Activated naive CD4-positive, alpha-beta T cell treated with anti-CD3 and anti-CD28 coated beads, Interleukin-2, amount 50 U/mL, for 72 hours (primary cell): ENCODE results near the gene ARHGAP28. TPM values are rescaled to one million over a fixed set of nuclear protein-coding genes. Genes with fewer than 3 reads are reported as not detected.
"Not testable (repeated sequence)": the region's sequence is repeated elsewhere in the genome, so short reads cannot be mapped to it uniquely, and the experiment has no call there.

ENCODE experiments used
- ATAC-seq, 2 donors: fragments of 150-1000 bp; cut with Tn5 transposase; 2 replicates each; pipeline ENCODE4 v1.10.0; 2021; ENCODE audit warnings: mild to moderate bottlenecking in 2 of 2, moderate library complexity in 2 of 2
- DNase-seq, 2 donors: peaks; one replicate each; pipeline ENCODE4 v3.0.0; 2021 to 2022; ENCODE audit warnings: low spot score in 2 of 2
- H3K27ac Mint-ChIP-seq, 2 donors: one replicate each; pipeline ENCODE4 v1.8.0; 2022; ENCODE audit warnings: mild to moderate bottlenecking in 2 of 2, mixed read lengths in 2 of 2
- H3K36me3 Mint-ChIP-seq, 2 donors: one replicate each; pipeline ENCODE4 v1.8.0; 2022; ENCODE audit warnings: mixed read lengths in 2 of 2
- H3K9me3 Mint-ChIP-seq, 2 donors: one replicate each; pipeline ENCODE4 v1.8.0; 2022; ENCODE audit warnings: mixed read lengths in 2 of 2
- total RNA-seq, 2 donors: library from RNA; stranded (reverse); gene quantifications; one replicate each; pipeline ENCODE4 v1.2.3, GENCODE V29; 2022

ARHGAP28 gene
- total RNA-seq, 2 donors from 2014 or later = not detected

DNA sequence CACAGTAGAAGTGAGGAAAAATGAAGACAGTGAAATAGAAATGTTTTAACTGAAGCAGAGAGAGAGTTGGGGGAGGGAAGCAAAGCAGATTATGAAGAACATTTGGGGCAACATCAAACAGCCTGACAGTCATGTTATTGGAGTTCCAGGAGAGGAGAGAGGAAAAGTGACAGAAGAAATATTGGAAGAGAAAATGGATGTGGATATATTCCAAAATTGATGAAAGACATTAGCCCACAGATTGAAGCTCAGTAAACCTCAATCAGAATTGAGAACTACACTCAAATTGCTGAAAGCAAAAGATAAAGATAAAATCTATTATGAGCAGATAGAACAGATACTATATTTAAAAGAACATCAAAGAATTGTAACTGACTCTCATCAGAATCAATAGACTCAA, 90.8 kb downstream of the ARHGAP28 start:
- no peaks in the 10 kb centered on the region for H3K36me3 Mint-ChIP-seq
- H3K9me3 Mint-ChIP-seq = peaks cover 5 to 8% of the 10 kb centered on the region in 2 donors
- H3K27ac Mint-ChIP-seq = no peak overlapping the region
- DNase-seq = no peak
- ATAC-seq = no peak

GRCh38 chr18:6821356-6821755, 91.8 kb downstream of the ARHGAP28 start:
- H3K9me3 Mint-ChIP-seq = peaks cover 5 to 8% of the 10 kb centered on the region in 2 donors
- H3K36me3 Mint-ChIP-seq = no peaks in the 10 kb centered on the region
- DNase-seq = no peak
- ATAC-seq = no peak
- H3K27ac Mint-ChIP-seq = no peak overlapping the region

DNA sequence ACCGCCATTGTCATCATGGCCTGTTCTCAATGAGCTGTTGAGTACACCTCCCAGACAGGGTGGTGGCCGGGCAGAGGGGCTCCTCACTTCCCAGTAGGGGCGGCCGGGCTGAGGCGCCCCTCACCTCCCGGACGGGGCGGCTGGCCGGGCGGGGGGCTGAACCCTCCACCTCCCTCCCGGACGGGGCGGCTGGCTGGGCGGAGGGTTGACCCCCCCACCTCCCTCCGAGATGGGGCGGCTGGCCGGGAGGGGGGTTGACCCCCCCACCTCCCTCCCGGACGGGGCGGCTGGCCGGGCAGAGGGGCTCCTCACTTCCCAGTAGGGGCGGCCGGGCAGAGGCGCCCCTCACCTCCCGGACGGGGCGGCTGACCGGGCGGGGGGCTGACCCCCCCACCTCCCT, 97.6 kb downstream of the ARHGAP28 start:
- not testable (repeated sequence) for DNase-seq, ATAC-seq, H3K27ac Mint-ChIP-seq, H3K36me3 Mint-ChIP-seq
- H3K9me3 Mint-ChIP-seq = peaks cover 5 to 12% of the 10 kb centered on the region in 2 donors

DNA sequence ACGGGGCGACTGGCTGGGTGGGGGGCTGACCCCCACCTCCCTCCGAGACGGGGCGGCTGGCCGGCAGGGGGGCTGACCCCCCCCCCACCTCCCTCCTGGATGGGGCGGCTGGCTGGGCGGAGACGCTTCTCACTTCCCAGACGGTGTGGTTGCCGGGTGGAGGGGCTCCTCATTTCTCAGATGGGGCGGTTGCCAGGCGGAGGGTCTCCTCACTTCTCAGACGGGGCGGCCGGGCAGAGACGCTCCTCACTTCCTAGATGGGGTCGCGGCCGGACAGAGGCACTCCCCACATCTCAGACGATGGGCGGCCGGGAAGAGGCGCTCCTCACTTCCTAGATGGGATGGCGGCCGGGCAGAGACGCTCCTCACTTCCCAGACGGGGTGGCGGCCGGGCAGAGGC, 98.0 kb downstream of the ARHGAP28 start:
- peaks cover 7 to 13% of the 10 kb centered on the region in 2 donors for H3K9me3 Mint-ChIP-seq
- H3K27ac Mint-ChIP-seq, DNase-seq, ATAC-seq, H3K36me3 Mint-ChIP-seq: not testable (repeated sequence)

DNA sequence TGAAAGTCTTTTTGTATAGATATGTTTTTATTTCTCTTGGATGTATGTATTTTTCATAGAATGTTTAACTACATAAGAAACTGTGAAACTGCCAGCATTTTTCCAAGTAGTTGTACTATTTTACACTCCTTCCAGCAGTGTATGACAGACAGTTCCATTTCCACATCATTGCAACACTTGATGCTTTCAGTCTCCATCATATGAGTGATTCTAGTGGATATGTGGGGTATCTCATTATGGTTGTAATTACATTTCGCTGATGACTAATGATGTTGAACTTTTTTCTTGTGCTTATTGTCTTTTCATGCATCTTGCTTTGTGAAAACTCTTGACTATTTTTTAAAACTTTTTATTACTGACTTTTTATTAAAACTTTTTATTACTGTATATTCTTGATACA, 101.4 kb downstream of the ARHGAP28 start:
- Mint-ChIP-seq H3K9me3 (peaks cover 20 to 26% of the 10 kb centered on the region in 2 donors), H3K36me3 (peaks cover 0 to 7% of the 10 kb centered on the region in 2 donors), H3K27ac (no peak overlapping the region)
- no peak for ATAC-seq
- DNase-seq = no peak

- ATAC-seq (no peak), DNase-seq (no peak)
- Mint-ChIP-seq H3K27ac (no peak overlapping the region), H3K9me3 (peaks cover 16 to 18% of the 10 kb centered on the region in 2 donors), H3K36me3 (peaks cover 0 to 7% of the 10 kb centered on the region in 2 donors)
Measured at GRCh38 chr18:6835345-6835744, 105.8 kb downstream of the ARHGAP28 start.

GRCh38 chr18:6836331-6836730, 106.8 kb downstream of the ARHGAP28 start:
- no peak overlapping the region for H3K27ac Mint-ChIP-seq
- peaks cover 0 to 7% of the 10 kb centered on the region in 2 donors for H3K36me3 Mint-ChIP-seq
- ATAC-seq (no peak), DNase-seq (no peak)
- peaks cover 14 to 16% of the 10 kb centered on the region in 2 donors for H3K9me3 Mint-ChIP-seq

DNA sequence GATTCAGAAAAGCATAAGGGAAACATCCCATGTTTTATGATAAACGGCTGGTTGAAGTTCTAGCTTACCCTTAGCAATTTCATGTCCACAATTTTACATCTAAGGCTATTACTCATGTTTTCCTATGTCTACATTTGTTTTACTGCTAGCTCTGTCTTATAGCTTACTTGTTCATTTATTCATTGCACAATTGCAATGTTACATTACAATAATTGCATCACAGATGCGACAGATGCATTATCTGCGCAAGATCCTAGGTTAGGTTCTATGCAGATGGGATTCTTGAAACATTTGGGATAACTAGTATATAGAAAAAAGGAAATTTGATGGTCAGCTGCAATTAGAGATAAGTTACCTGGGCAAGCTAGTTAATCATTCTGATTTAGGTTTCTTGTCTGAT, 108.4 kb downstream of the ARHGAP28 start:
- DNase-seq = no peak
- Mint-ChIP-seq H3K36me3 (peaks cover 0 to 7% of the 10 kb centered on the region in 2 donors), H3K27ac (no peak overlapping the region), H3K9me3 (peaks cover 14% of the 10 kb centered on the region in 2 donors)
- ATAC-seq = no peak

DNA sequence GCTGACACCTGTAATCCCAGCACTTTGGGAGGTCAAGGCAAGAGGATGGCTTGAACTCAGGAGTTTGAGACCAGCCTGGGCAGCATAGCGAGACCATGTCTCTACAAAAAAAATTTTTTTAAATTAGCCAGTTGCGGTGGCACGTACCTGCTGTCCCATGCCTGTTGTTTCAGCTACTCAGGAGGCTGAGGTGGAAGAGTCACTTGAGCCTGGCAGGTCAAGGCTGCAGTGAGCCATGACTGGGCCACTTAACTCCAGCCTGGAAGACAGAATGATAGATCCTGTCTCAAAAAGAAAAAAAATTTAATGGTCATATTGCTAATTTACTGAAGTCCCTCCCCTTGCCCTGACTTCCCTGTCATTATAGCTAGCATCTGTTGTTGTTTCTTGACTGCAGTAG, 112.6 kb downstream of the ARHGAP28 start:
- DNase-seq (no peak), ATAC-seq (no peak)
- H3K36me3 Mint-ChIP-seq = no peaks in the 10 kb centered on the region
- no peak overlapping the region for H3K27ac Mint-ChIP-seq
- peaks cover 4 to 14% of the 10 kb centered on the region in 2 donors for H3K9me3 Mint-ChIP-seq

GRCh38 chr18:6843308-6843707, 113.8 kb downstream of the ARHGAP28 start:
- DNase-seq (no peak), ATAC-seq (no peak)
- no peaks in the 10 kb centered on the region for H3K36me3 Mint-ChIP-seq
- H3K27ac Mint-ChIP-seq = no peak overlapping the region
- peaks cover 4 to 14% of the 10 kb centered on the region in 2 donors for H3K9me3 Mint-ChIP-seq

DNA sequence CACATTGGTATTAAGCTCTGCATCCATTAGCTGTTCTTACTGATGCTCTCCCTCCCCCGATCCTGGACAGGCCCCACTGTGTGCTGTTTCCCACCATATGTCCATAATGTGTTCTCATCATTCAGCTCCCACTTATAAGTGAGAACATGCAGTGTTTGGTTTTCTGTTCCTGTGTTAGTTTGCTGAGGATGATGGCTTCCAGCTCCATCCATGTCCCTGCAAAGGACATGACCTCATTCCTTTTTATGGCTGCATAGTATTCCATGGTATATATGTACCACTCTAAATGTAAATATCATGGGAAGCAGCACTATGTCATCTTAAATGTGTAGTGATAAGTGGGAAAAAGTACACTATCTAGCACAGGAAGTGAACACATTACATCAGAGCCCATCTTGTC, 116.0 kb downstream of the ARHGAP28 start:
- H3K27ac Mint-ChIP-seq, ATAC-seq, H3K36me3 Mint-ChIP-seq, DNase-seq: not testable (repeated sequence)
- H3K9me3 Mint-ChIP-seq = peaks cover 6 to 24% of the 10 kb centered on the region in 2 donors

- DNase-seq = no peak
- H3K36me3 Mint-ChIP-seq = peaks cover 0 to 6% of the 10 kb centered on the region in 2 donors
- H3K9me3 Mint-ChIP-seq = peaks cover 13 to 22% of the 10 kb centered on the region in 2 donors
- no peak for ATAC-seq
- H3K27ac Mint-ChIP-seq = no peak overlapping the region
Measured at GRCh38 chr18:6850396-6850795, 120.9 kb downstream of the ARHGAP28 start.

- DNase-seq = no peak
- ATAC-seq = no peak
- no peak overlapping the region for H3K27ac Mint-ChIP-seq
- H3K9me3 Mint-ChIP-seq = peaks cover 13 to 15% of the 10 kb centered on the region in 2 donors
- peaks cover 0 to 6% of the 10 kb centered on the region in 2 donors for H3K36me3 Mint-ChIP-seq
Measured at GRCh38 chr18:6851480-6851879, 122.0 kb downstream of the ARHGAP28 start.

- Mint-ChIP-seq H3K27ac (no peak overlapping the region), H3K36me3 (peaks cover 0 to 6% of the 10 kb centered on the region in 2 donors), H3K9me3 (peaks cover 12 to 13% of the 10 kb centered on the region in 2 donors)
- ATAC-seq (no peak), DNase-seq (no peak)
Measured at GRCh38 chr18:6854811-6855210, 125.3 kb downstream of the ARHGAP28 start.

- H3K36me3 Mint-ChIP-seq = no peaks in the 10 kb centered on the region
- DNase-seq (no peak), ATAC-seq (no peak)
- H3K9me3 Mint-ChIP-seq = peaks cover 3 to 8% of the 10 kb centered on the region in 2 donors
- H3K27ac Mint-ChIP-seq = no peak overlapping the region
Measured at GRCh38 chr18:6855767-6856166, 126.3 kb downstream of the ARHGAP28 start.

DNA sequence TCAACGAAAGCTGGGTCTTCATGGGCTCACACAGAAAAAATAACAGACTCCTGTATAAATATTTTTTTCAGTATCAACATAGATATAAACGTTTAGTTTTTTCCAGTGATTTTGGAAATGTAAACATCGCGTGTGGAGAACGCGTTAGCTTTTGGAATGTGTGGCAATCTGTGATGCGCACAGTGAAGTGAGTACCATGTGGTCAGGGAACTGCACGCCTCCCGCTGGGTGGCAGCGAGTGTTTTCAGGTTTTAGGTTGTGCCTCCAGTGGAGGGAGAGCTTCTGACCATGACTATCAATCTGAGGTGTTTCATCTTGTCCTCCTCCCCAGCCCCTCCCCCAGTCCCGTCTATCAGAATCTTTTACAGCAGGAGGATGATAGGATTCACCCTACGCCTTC, 127.8 kb downstream of the ARHGAP28 start:
- DNase-seq = no peak
- no peak overlapping the region for H3K27ac Mint-ChIP-seq
- no peaks in the 10 kb centered on the region for H3K36me3 Mint-ChIP-seq
- H3K9me3 Mint-ChIP-seq = peaks cover 5 to 6% of the 10 kb centered on the region in 2 donors
- ATAC-seq = no peak

DNA sequence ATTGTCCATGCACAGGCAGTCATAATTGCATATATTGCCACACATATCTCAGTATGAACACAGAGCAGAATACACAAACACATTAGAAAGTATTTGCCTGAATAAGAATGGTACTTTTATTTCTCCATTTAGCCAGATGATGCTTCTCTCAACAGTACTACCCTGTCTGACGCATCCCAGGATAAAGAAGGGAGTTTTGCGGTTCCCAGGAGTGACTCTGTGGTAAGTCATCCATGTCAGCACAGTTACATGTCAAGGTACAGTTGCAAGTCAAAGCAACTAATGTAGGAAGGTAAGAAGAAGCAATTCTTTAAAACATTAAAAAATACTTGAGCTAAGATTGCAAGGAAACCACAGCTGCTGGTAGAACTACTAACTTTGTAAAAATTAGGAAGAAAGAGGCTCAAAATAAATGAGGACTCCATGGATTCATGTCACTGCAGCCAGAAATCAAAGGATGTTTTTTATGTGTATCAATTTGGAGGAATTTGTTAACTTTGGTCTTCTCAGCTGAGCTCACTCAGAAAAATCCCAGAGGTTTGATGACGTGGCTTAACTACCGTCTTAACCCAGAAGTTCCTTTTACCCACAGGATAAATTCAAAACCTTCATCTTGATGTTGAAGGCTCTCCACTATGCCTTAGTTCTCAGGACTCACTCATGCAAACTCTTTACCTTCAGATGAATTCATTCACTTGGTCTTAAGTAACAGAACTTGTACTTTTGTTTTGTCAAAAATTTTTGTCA, 130.3 kb downstream of the ARHGAP28 start:
- Mint-ChIP-seq H3K27ac (no peak overlapping the region), H3K36me3 (no peaks in the 10 kb centered on the region), H3K9me3 (peaks cover 0 to 6% of the 10 kb centered on the region in 2 donors)
- ATAC-seq = no peak
- DNase-seq = no peak
